WERI-Rb-1 (cell line): ENCODE data around the gene SOX13.

ENCODE experiments used
- DNase-seq: peaks from one replicate; pipeline ENCODE4 v3.0.0-alpha.2; 2020
- H3K27ac ChIP-seq: fragments of 250-450 bp; sonication (Bioruptor Pico); 2 replicates; pipeline ENCODE4 v1.5.1; 2020; ENCODE audit warnings: mild to moderate bottlenecking, moderate library complexity
- H3K27me3 ChIP-seq: fragments of 250-450 bp; sonication (Bioruptor Pico); 2 replicates; pipeline ENCODE4 v1.5.1; 2021; ENCODE audit warnings: mild to moderate bottlenecking, low read depth, moderate library complexity; ENCODE audit not compliant: insufficient read depth, severe bottlenecking
- H3K36me3 ChIP-seq: fragments of 250-450 bp; sonication (Bioruptor Pico); 2 replicates; pipeline ENCODE4 v1.5.1; 2020; ENCODE audit warnings: mild to moderate bottlenecking, moderate library complexity
- H3K4me3 ChIP-seq: 2 replicates; pipeline ENCODE4 v1.5.1; 2011; ENCODE audit warnings: low read depth, mild to moderate bottlenecking, control low read depth, low read length
- H3K9me3 ChIP-seq: fragments of 250-450 bp; sonication (Bioruptor Pico); 2 replicates; pipeline ENCODE4 v1.5.1; 2021; ENCODE audit warnings: mild to moderate bottlenecking, moderate library complexity; ENCODE audit not compliant: severe bottlenecking
- TF ChIP-seq, protein P1 (sequence below): IDR thresholded peaks from 2 replicates; pipeline ENCODE4 v1.5.1; 2011; ENCODE audit warnings: low read depth, mild to moderate bottlenecking, control low read depth, inconsistent platforms, low read length

Gene SOX13

DNA sequence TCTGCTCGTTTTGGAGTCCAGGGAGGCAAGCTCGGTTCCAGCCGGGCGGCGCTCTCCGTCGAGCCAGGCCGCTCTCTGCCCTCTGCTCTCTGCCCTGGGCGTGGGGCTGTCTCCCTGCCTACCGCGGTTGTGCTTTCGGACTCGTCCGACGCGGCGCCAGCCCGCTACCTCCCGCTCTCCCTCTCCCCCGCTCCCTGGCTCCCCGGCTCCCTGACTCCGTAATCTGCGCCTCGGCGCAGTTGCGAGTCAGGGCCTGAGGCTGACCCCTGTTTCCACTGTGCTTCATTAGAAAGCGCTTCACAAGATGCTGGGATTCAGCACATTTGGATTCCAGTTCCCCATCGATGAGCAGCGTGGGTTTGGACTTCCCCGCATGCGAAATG, 2.2 kb downstream of the SOX13 start:
- TF ChIP-seq, protein P1, sequence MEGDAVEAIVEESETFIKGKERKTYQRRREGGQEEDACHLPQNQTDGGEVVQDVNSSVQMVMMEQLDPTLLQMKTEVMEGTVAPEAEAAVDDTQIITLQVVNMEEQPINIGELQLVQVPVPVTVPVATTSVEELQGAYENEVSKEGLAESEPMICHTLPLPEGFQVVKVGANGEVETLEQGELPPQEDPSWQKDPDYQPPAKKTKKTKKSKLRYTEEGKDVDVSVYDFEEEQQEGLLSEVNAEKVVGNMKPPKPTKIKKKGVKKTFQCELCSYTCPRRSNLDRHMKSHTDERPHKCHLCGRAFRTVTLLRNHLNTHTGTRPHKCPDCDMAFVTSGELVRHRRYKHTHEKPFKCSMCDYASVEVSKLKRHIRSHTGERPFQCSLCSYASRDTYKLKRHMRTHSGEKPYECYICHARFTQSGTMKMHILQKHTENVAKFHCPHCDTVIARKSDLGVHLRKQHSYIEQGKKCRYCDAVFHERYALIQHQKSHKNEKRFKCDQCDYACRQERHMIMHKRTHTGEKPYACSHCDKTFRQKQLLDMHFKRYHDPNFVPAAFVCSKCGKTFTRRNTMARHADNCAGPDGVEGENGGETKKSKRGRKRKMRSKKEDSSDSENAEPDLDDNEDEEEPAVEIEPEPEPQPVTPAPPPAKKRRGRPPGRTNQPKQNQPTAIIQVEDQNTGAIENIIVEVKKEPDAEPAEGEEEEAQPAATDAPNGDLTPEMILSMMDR = no peak
- H3K27ac ChIP-seq = no peak overlapping the region
- H3K27me3 ChIP-seq = peaks cover 39% of the 10 kb centered on the region
- H3K9me3 ChIP-seq = no peaks in the 10 kb centered on the region
- H3K4me3 ChIP-seq = no peak overlapping the region
- no peaks in the 10 kb centered on the region for H3K36me3 ChIP-seq
- no peak for DNase-seq

- TF ChIP-seq, protein P1 = no peak
- no peak overlapping the region for H3K4me3 ChIP-seq
- no peaks in the 10 kb centered on the region for H3K9me3 ChIP-seq
- no peak for DNase-seq
- peaks cover 39% of the 10 kb centered on the region for H3K27me3 ChIP-seq
- no peak overlapping the region for H3K27ac ChIP-seq
- no peaks in the 10 kb centered on the region for H3K36me3 ChIP-seq
Observed at GRCh38 chr1:204075890-204076846, 3.3 kb downstream of the SOX13 start.

- Histone ChIP-seq H3K36me3 (no peaks in the 10 kb centered on the region), H3K27me3 (peaks cover 39% of the 10 kb centered on the region), H3K27ac (no peak overlapping the region), H3K9me3 (no peaks in the 10 kb centered on the region), H3K4me3 (no peak overlapping the region)
- no peak for DNase-seq
- TF ChIP-seq, protein P1 = no peak
Observed at GRCh38 chr1:204076891-204077290, 4.0 kb downstream of the SOX13 start.

GRCh38 chr1:204077979-204078696, 5.2 kb downstream of the SOX13 start:
- DNase-seq = no peak
- no peak overlapping the region for H3K4me3 ChIP-seq
- no peak overlapping the region for H3K27ac ChIP-seq

DNA sequence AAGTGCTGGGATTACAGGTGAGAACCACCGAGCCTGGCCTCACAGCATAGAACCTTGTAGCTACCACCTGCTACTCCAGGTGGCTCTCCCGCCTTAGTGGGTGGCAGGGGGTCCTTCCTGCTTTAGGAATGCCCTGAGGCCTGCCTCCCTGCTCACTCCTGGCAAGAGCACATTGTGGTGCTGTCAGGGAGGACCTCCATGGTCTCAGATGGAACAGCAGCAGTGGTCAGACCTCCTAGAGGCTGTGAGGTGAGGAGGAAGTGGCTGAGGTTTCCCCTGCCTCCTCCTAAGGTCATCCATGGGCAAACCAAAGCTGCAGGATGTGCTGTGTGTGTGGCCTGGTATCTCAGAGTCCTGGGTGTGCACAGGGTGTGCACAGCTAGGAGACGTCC, 6.7 kb downstream of the SOX13 start:
- H3K4me3 ChIP-seq = no peak overlapping the region
- no peak overlapping the region for H3K27ac ChIP-seq
- H3K9me3 ChIP-seq = no peaks in the 10 kb centered on the region
- peaks cover 20% of the 10 kb centered on the region for H3K27me3 ChIP-seq
- TF ChIP-seq, protein P1 = no peak
- DNase-seq = no peak
- no peaks in the 10 kb centered on the region for H3K36me3 ChIP-seq

More at GRCh38 chr1:204077979-204078696, 5.2 kb downstream of the SOX13 start:
- no peaks in the 10 kb centered on the region for H3K36me3 ChIP-seq
- H3K9me3 ChIP-seq = no peaks in the 10 kb centered on the region
- TF ChIP-seq, protein P1 = no peak
- peaks cover 31% of the 10 kb centered on the region for H3K27me3 ChIP-seq
